IPS DF 4.7 (cell line): ENCODE measurements around the gene ACSM6.

Experiments
- DNase-seq: peaks from one replicate; pipeline ENCODE4 v3.0.0-alpha.2; 2013; ENCODE audit warnings: low spot score; ENCODE audit errors: extremely low read depth

Gene ACSM6

GRCh38 chr10:95245425-95246055, 51.5 kb downstream of the ACSM6 start:
- no peak for DNase-seq

- DNase-seq, result peak; percentile 82
Measured at GRCh38 chr10:95246582-95247051, 52.6 kb downstream of the ACSM6 start.

GRCh38 chr10:95247200-95247880, 53.3 kb downstream of the ACSM6 start:
- no peak for DNase-seq

GRCh38 chr10:95247881-95248583, 54.0 kb downstream of the ACSM6 start:
- no peak for DNase-seq

GRCh38 chr10:95248989-95249388, 55.0 kb downstream of the ACSM6 start:
- DNase-seq, result no peak

GRCh38 chr10:95249467-95249866, 55.4 kb downstream of the ACSM6 start:
- no peak for DNase-seq

GRCh38 chr10:95250856-95251255, 56.8 kb downstream of the ACSM6 start:
- DNase-seq, result no peak

GRCh38 chr10:95253007-95253406, 59.0 kb downstream of the ACSM6 start:
- no peak for DNase-seq

GRCh38 chr10:95253686-95254085, 59.6 kb downstream of the ACSM6 start:
- DNase-seq, result no peak

- DNase-seq, result no peak
Measured at GRCh38 chr10:95254629-95255028, 60.6 kb downstream of the ACSM6 start.

GRCh38 chr10:95256268-95256667, 62.2 kb downstream of the ACSM6 start:
- no peak for DNase-seq

GRCh38 chr10:95257849-95258248, 63.8 kb downstream of the ACSM6 start:
- no peak for DNase-seq

- no peak for DNase-seq
Measured at GRCh38 chr10:95260397-95260881, 66.4 kb downstream of the ACSM6 start.

- no peak for DNase-seq
Measured at GRCh38 chr10:95260909-95261552, 67.0 kb downstream of the ACSM6 start.

- no peak for DNase-seq
Measured at GRCh38 chr10:95261926-95262325, 67.9 kb downstream of the ACSM6 start.

- DNase-seq, result no peak
Measured at GRCh38 chr10:95262763-95263518, 68.9 kb downstream of the ACSM6 start.

GRCh38 chr10:95263864-95264226, 69.8 kb downstream of the ACSM6 start:
- no peak for DNase-seq

GRCh38 chr10:95264227-95265051, 70.4 kb downstream of the ACSM6 start:
- peak; percentile 78 for DNase-seq

GRCh38 chr10:95265572-95265971, 71.5 kb downstream of the ACSM6 start:
- DNase-seq, result no peak

- no peak for DNase-seq
Measured at GRCh38 chr10:95266674-95267095, 72.6 kb downstream of the ACSM6 start.
